HL-60 (cell line): Measurements from ENCODE around the gene ABHD4.

Experiments used
- DNase-seq, 2 experiments: peaks; one replicate each; pipeline ENCODE4 v3.0.0-alpha.2; 2010 to 2020; ENCODE audit warnings: low read depth in 1 of 2, low spot score in 1 of 2
- H3K27ac ChIP-seq: fragments of 250-450 bp; sonication (Bioruptor Pico); replicated peaks from 2 replicates; pipeline ENCODE4 v1.5.1; 2020; ENCODE audit warnings: mild to moderate bottlenecking, moderate library complexity
- H3K27me3 ChIP-seq: fragments of 250-450 bp; sonication (Bioruptor Pico); 2 replicates; pipeline ENCODE4 v1.5.1; 2021; ENCODE audit warnings: mild to moderate bottlenecking, moderate library complexity; ENCODE audit not compliant: insufficient read depth, poor library complexity, severe bottlenecking
- H3K4me3 ChIP-seq: replicated peaks from 2 replicates; pipeline ENCODE4 v1.5.1; 2011; ENCODE audit warnings: mild to moderate bottlenecking, control low read depth, low read length; ENCODE audit not compliant: insufficient read depth
- CTCF ChIP-seq: IDR thresholded peaks from one replicate; pipeline ENCODE4 v1.5.1; 2011; ENCODE audit warnings: low read length, control low read depth, inconsistent platforms; ENCODE audit not compliant: insufficient read depth
- GABPA ChIP-seq: IDR thresholded peaks from 2 replicates; pipeline ENCODE4 v1.6.1; 2012; ENCODE audit warnings: low read depth
- POLR2AphosphoS5 ChIP-seq: IDR thresholded peaks from 2 replicates; pipeline ENCODE4 v1.6.1; 2012; ENCODE audit warnings: low read depth
- SPI1 ChIP-seq: IDR thresholded peaks from 2 replicates; pipeline ENCODE4 v1.6.1; 2012; ENCODE audit warnings: low read depth, mild to moderate bottlenecking, borderline replicate concordance
- TF ChIP-seq, protein P1 (sequence below): IDR thresholded peaks from 2 replicates; pipeline ENCODE4 v1.6.1; 2012; ENCODE audit warnings: low read depth; ENCODE audit not compliant: insufficient replicate concordance

The ABHD4 gene

GRCh38 chr14:22648506-22648905 is 50.4 kb downstream of the ABHD4 start:
- DNase-seq, result no peak
- TF ChIP-seq CTCF (no peak), POLR2AphosphoS5 (no peak), SPI1 (no peak), GABPA (no peak)
- TF ChIP-seq, protein P1, sequence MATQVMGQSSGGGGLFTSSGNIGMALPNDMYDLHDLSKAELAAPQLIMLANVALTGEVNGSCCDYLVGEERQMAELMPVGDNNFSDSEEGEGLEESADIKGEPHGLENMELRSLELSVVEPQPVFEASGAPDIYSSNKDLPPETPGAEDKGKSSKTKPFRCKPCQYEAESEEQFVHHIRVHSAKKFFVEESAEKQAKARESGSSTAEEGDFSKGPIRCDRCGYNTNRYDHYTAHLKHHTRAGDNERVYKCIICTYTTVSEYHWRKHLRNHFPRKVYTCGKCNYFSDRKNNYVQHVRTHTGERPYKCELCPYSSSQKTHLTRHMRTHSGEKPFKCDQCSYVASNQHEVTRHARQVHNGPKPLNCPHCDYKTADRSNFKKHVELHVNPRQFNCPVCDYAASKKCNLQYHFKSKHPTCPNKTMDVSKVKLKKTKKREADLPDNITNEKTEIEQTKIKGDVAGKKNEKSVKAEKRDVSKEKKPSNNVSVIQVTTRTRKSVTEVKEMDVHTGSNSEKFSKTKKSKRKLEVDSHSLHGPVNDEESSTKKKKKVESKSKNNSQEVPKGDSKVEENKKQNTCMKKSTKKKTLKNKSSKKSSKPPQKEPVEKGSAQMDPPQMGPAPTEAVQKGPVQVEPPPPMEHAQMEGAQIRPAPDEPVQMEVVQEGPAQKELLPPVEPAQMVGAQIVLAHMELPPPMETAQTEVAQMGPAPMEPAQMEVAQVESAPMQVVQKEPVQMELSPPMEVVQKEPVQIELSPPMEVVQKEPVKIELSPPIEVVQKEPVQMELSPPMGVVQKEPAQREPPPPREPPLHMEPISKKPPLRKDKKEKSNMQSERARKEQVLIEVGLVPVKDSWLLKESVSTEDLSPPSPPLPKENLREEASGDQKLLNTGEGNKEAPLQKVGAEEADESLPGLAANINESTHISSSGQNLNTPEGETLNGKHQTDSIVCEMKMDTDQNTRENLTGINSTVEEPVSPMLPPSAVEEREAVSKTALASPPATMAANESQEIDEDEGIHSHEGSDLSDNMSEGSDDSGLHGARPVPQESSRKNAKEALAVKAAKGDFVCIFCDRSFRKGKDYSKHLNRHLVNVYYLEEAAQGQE, result no peak
- H3K4me3 ChIP-seq, result no peak overlapping the region
- H3K27me3 ChIP-seq, result no peaks in the 10 kb centered on the region
- H3K27ac ChIP-seq, result no peak overlapping the region

DNA sequence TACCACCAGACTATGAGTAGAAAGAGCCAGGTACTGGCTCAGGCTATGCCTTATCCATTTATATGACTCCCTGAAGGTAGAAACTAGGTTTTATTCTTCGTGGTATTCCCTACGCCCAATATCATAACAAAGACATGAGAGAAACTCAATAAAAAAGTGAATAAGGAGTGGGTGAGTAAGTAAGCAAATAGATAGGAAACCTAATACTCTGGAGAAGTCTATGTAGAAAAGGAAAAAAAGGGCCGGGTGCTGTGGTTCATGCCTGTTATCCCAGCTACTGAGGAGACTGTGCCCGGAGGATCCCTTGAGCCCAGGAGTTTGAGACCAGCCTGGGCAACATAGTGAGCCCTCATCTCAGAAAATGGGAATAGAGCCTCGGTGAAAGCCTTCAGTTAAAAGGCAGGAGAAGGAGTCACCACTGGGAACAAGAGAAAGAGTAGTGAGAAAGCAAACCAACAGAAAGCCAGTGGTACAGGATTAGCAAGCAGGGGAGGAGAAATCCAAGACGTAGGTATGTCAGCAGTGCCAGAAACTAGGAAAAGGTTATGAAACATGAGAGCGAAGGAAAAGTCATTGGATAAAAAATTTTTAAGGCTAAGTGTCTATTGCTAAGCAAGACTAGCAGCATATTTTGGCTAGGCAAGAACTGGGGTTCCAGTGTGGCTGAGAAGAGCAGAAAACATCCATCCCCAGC is 52.1 kb downstream of the ABHD4 start:
- no peak for TF ChIP-seq CTCF
- no peak for TF ChIP-seq SPI1
- no peak for TF ChIP-seq POLR2AphosphoS5
- TF ChIP-seq, protein P1, result no peak
- no peak for TF ChIP-seq GABPA
- Histone ChIP-seq H3K4me3 (no peak overlapping the region), H3K27me3 (no peaks in the 10 kb centered on the region), H3K27ac (no peak overlapping the region)
- no peak for DNase-seq

GRCh38 chr14:22650960-22651521 is 52.9 kb downstream of the ABHD4 start:
- DNase-seq, result peak; percentile 4 to 23
- TF ChIP-seq GABPA (no peak), POLR2AphosphoS5 (peak; percentile 50; the same call in 1 of the 2 replicates)
- Histone ChIP-seq H3K27ac (no peak overlapping the region), H3K4me3 (no peak overlapping the region), H3K27me3 (no peaks in the 10 kb centered on the region)

DNA sequence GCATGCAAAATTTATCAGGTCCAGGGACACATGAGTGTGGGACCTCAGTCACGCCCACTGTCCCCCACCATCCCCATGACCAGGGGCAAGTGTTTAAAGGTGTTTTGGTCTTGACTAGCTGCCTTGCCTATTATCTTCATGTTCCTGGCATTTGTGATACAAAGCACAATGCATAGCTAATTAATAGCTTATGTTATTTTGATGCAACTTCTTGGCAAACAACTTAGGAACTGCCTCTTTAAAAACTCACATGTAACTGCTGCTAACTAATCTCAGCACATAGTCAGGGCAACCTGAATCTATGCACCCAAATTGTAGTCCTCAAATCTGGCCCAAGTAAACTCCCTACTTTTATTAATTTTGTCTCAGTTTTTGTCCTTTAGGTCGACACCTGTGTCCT is 53.5 kb downstream of the ABHD4 start:
- DNase-seq, result no peak
- H3K4me3 ChIP-seq, result no peak overlapping the region
- no peak overlapping the region for H3K27ac ChIP-seq
- H3K27me3 ChIP-seq, result no peaks in the 10 kb centered on the region
- TF ChIP-seq, protein P1, result no peak
- TF ChIP-seq CTCF, result no peak
